ENCODE results near the gene CGB2. TPM values are rescaled to one million over a fixed set of nuclear protein-coding genes. Genes with fewer than 3 reads are reported as not detected.

Gene CGB2
- total RNA-seq, 1 experiment from 2014 or later: not detected

DNA sequence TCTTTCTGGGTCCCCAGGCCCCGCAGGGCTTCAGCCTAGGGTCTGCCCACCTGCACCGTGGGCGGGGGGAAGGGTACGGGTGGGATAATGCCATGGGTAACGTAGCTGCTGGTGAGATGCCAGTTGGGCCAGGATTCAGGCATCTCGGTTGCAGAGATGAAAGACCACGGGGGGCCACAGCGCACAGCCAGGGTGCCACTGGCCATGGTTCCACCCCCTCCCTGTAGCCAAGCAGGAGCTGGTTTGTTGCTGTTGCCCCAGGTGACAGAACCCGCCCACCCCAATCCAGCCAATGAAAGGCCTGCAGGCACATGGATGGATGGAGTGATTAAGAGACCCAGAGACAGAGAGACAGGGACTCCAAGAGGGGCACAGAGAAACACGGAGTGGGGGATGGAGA is 26.9 kb downstream of the CGB2 start:
- Mint-ChIP-seq H3K27ac (ENCODE audit: unreplicated experiment) (peak overlapping the region; percentile 54), H3K36me3 (ENCODE audit: insufficient read depth, unreplicated experiment) (peaks cover 6% of the 10 kb centered on the region), H3K4me1 (ENCODE audit: low read depth, unreplicated experiment) (peaks cover 8% of the 10 kb centered on the region), H3K27me3 (ENCODE audit: insufficient read depth, unreplicated experiment) (peaks cover 9% of the 10 kb centered on the region), H3K4me3 (ENCODE audit: unreplicated experiment) (peak overlapping the region; percentile 73), H3K9me3 (ENCODE audit: unreplicated experiment) (no peaks in the 10 kb centered on the region)
- peak; percentile 62 to 71 for DNase-seq
- no TSS peak for BruUV-seq (replicated peaks)
- Histone ChIP-seq H3K9me3 (no peaks in the 10 kb centered on the region), H3K36me3 (ENCODE audit: control insufficient read depth, insufficient read depth, low read length) (no peaks in the 10 kb centered on the region), H3K27me3 (replicated peaks; ENCODE audit: control insufficient read depth, insufficient read depth, low read length) (no peaks in the 10 kb centered on the region), H3K4me3 (ENCODE audit: low read depth, low read length) (no peak overlapping the region), H3K4me1 (peaks cover 3% of the 10 kb centered on the region)
- CTCF ChIA-PET: interaction anchor here (0.6 to 1.7 kb wide), 3 partner anchors 11 to 713 kb away, joined by 4 to 9 read pairs (median 5); no protein-coding TSS in a partner anchor
- TF ChIP-seq, protein P1, sequence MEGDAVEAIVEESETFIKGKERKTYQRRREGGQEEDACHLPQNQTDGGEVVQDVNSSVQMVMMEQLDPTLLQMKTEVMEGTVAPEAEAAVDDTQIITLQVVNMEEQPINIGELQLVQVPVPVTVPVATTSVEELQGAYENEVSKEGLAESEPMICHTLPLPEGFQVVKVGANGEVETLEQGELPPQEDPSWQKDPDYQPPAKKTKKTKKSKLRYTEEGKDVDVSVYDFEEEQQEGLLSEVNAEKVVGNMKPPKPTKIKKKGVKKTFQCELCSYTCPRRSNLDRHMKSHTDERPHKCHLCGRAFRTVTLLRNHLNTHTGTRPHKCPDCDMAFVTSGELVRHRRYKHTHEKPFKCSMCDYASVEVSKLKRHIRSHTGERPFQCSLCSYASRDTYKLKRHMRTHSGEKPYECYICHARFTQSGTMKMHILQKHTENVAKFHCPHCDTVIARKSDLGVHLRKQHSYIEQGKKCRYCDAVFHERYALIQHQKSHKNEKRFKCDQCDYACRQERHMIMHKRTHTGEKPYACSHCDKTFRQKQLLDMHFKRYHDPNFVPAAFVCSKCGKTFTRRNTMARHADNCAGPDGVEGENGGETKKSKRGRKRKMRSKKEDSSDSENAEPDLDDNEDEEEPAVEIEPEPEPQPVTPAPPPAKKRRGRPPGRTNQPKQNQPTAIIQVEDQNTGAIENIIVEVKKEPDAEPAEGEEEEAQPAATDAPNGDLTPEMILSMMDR (IDR thresholded peaks at IDR 0.05; ENCODE audit: insufficient read depth in 1 of 2, low read depth in 1 of 2, low read length in 1 of 2, severe bottlenecking in 1 of 2, unreplicated experiment in 1 of 2): no peak
- intact Hi-C loops (cut with micrococcal nuclease; ENCODE audit: unreplicated experiment): no loop called here
- POLR2A ChIA-PET: no interaction called here

DNA sequence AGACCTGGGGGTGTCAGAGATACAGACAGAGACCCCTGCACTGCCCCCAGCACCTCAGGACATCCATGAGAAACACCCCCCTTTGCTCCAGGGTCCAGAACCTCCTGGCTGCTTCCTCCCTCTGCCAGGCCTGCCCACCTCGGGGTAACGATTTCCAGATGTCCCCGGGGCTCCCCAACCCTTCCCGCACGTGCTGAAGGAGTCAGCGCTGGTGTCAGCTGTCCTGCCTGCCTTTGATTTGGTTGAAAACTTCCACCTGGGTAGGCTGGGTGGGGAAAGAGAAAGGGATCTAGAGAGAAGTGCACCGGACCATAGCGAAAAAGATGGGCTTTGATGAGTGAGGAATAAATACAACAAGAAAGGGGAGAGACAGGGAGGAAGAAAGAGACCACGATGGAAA is 27.4 kb downstream of the CGB2 start:
- Mint-ChIP-seq H3K36me3 (ENCODE audit: insufficient read depth, unreplicated experiment) (peaks cover 6% of the 10 kb centered on the region), H3K4me1 (ENCODE audit: low read depth, unreplicated experiment) (peaks cover 8% of the 10 kb centered on the region), H3K27me3 (ENCODE audit: insufficient read depth, unreplicated experiment) (peaks cover 6% of the 10 kb centered on the region), H3K27ac (ENCODE audit: unreplicated experiment) (peak overlapping the region; percentile 54), H3K4me3 (ENCODE audit: unreplicated experiment) (no peak overlapping the region), H3K9me3 (ENCODE audit: unreplicated experiment) (no peaks in the 10 kb centered on the region)
- TF ChIP-seq, protein P1 (IDR thresholded peaks at IDR 0.05; ENCODE audit: insufficient read depth in 1 of 2, low read depth in 1 of 2, low read length in 1 of 2, severe bottlenecking in 1 of 2, unreplicated experiment in 1 of 2): no peak
- CTCF ChIA-PET: interaction anchor here (0.6 to 1.7 kb wide), 3 partner anchors 10 to 713 kb away, joined by 4 to 9 read pairs (median 5); no protein-coding TSS in a partner anchor
- no peak for DNase-seq
- Histone ChIP-seq H3K27me3 (replicated peaks; ENCODE audit: control insufficient read depth, insufficient read depth, low read length) (no peaks in the 10 kb centered on the region), H3K4me3 (ENCODE audit: low read depth, low read length) (no peak overlapping the region), H3K4me1 (peaks cover 7% of the 10 kb centered on the region), H3K9me3 (no peaks in the 10 kb centered on the region), H3K36me3 (ENCODE audit: control insufficient read depth, insufficient read depth, low read length) (no peaks in the 10 kb centered on the region)
- POLR2A ChIA-PET: no interaction called here
- intact Hi-C loops (cut with micrococcal nuclease; ENCODE audit: unreplicated experiment): no loop called here
- no TSS peak for BruUV-seq (replicated peaks)

DNA sequence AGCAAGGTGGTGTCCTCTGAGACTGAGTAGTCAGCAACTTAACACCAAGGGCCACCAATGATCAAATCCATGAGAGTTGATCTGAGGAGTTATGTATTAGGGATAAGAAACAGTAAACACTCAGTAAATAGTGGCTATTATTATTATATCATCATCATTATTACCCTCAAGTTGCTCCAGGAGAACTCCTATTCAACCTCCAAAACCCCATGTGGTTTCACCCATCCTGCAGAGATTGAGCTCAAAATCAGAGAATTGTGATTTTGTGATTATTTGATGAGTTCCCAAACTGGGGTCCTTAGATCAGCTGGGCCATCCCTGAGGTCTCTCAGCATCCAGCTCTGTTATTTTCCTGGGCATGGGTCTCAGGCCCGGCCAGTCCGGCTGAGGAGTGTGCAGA is 29.3 kb downstream of the CGB2 start:
- no peak overlapping the region for H3K4me3 Mint-ChIP-seq (ENCODE audit: unreplicated experiment)
- intact Hi-C loops (cut with micrococcal nuclease; ENCODE audit: unreplicated experiment): no loop called here
- BruUV-seq (replicated peaks): TSS peak; percentile 32
- CTCF ChIA-PET: no interaction called here
- H3K9me3 ChIP-seq: no peaks in the 10 kb centered on the region
- TF ChIP-seq, protein P1 (IDR thresholded peaks at IDR 0.05; ENCODE audit: insufficient read depth in 1 of 2, low read depth in 1 of 2, low read length in 1 of 2, severe bottlenecking in 1 of 2, unreplicated experiment in 1 of 2): no peak
- POLR2A ChIA-PET: no interaction called here
- no peak overlapping the region for H3K4me3 ChIP-seq (ENCODE audit: low read depth, low read length)
- peaks cover 21% of the 10 kb centered on the region for H3K4me1 ChIP-seq
- no peak overlapping the region for H3K27ac Mint-ChIP-seq (ENCODE audit: unreplicated experiment)
- no peaks in the 10 kb centered on the region for H3K27me3 ChIP-seq (replicated peaks; ENCODE audit: control insufficient read depth, insufficient read depth, low read length)
- peaks cover 6% of the 10 kb centered on the region for H3K27me3 Mint-ChIP-seq (ENCODE audit: insufficient read depth, unreplicated experiment)
- H3K36me3 ChIP-seq (ENCODE audit: control insufficient read depth, insufficient read depth, low read length): no peaks in the 10 kb centered on the region
- peaks cover 15% of the 10 kb centered on the region for H3K4me1 Mint-ChIP-seq (ENCODE audit: low read depth, unreplicated experiment)
- H3K9me3 Mint-ChIP-seq (ENCODE audit: unreplicated experiment): no peaks in the 10 kb centered on the region
- no peak for DNase-seq
- H3K36me3 Mint-ChIP-seq (ENCODE audit: insufficient read depth, unreplicated experiment): peaks cover 6% of the 10 kb centered on the region

Data from Caco-2 (cell line).